Subcutaneous preadipocyte (primary cell): Measurements from ENCODE around the gene MIB2. TPM values are rescaled to one million over a fixed set of nuclear protein-coding genes. Genes with fewer than 3 reads are reported as not detected.

Source experiments
- total RNA-seq: library from RNA; depleted of rRNA; stranded (reverse); fragments of >200 nt; gene quantifications from 2 replicates; pipeline ENCODE4 v1.2.3, GENCODE V29; 2012

The MIB2 gene
- 36.0 and 38.2 TPM in 2 replicates for total RNA-seq

GRCh38 chr1:1615256-1616044 lies at the start of gene MIB2:
TSS of gene MIB2 (plus strand) at chr1:1615500. CDS start at chr1:1623453, 7,953 bp downstream.

GRCh38 chr1:1574721-1575537 lies 40.4 kb upstream of the MIB2 start, which contains the start of gene SSU72:
TSS of gene SSU72 (minus strand) at chr1:1574863. CDS start at chr1:1574557, 306 bp downstream.

DNA sequence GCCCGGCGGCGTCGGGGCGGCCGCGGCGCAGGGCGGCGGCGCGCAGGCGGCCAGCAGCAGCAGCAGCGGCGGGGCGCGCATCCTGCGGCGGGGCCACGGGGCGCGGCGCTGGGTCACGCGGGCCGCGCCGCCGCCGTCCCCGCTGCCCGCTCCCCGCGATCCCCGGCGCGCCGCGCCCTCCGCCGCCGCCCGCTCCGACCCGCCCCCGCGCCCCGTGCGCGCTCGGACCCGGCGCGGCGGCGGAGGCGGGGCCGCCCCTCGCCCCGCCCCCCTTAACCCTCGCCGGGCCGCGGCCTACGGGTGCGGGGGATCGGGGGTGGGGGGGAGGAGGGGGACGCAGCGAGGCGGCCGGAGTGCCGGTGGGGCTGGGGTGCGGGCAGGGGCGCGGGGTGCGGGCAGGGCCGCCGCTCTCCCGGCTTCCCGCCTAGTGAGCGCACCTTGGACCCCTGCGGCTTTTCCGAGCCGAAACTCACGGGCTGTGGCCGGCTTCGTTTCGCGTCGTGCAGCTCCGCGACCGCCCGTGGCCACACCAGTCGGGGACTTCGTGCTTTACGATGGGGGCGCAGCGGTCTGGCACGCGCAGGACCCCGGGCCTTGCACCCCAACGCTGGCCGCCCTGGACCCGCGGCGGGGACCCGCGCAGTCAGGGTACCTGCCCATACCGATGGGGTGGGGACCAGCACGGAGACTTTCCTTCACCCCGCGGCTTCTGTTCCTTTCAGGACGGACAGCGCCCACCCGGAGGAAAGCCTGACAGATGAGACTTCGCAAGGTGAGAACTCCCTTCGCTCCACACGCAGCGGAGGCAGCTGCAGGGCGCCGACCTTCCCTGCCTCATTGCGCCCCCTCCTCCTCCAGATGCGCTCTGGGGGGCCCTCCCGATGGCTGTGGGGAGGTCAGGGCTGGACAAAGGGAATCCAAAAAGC lies 15.1 kb upstream of the MIB2 start, which contains the start of gene FNDC10:
Gene FNDC10 (minus strand): TSS at position 201 of the 926 bp plus-strand sequence. CDS start 120 bp downstream, at position 81.

GRCh38 chr1:1631782-1632420 lies 16.6 kb downstream of the MIB2 start, which contains the start of gene MMP23B:
TSS of gene MMP23B (plus strand) at chr1:1632173. CDS start at chr1:1632219, 46 bp downstream.

GRCh38 chr1:1658583-1659549 lies 43.6 kb downstream of the MIB2 start, which contains the start of gene CDK11B:
TSS of gene CDK11B (minus strand) at chr1:1659004. CDS start at chr1:1657485, 1,519 bp downstream.

Other genes with a start within 250 kb of the MIB2 start
- 113 and 124 TPM in 2 replicates for gene AURKAIP1, start 240.3 kb upstream of the MIB2 start, total RNA-seq
- gene CCNL2, start 216.2 kb upstream of the MIB2 start, total RNA-seq, result 93.7 and 120 TPM in 2 replicates
- 80.2 and 101 TPM in 2 replicates for gene MRPL20, start 208.2 kb upstream of the MIB2 start, total RNA-seq
- 0.73 and 0.78 TPM in 2 replicates for gene ANKRD65, start 194.2 kb upstream of the MIB2 start, total RNA-seq
- 0.73 and 2.2 TPM in 2 replicates for gene VWA1, start 179.8 kb upstream of the MIB2 start, total RNA-seq
- 0.20 TPM in 1 of 2 replicates, not detected in the other for gene ATAD3C, start 165.8 kb upstream of the MIB2 start, total RNA-seq
- 14.3 and 36.0 TPM in 2 replicates for gene ATAD3B, start 143.7 kb upstream of the MIB2 start, total RNA-seq
- gene ATAD3A, start 103.3 kb upstream of the MIB2 start, total RNA-seq, result 38.9 and 57.3 TPM in 2 replicates
- 2.6 and 3.1 TPM in 2 replicates for gene TMEM240, start 74.9 kb upstream of the MIB2 start, total RNA-seq
- 56.2 and 56.7 TPM in 2 replicates for gene SSU72, start 40.6 kb upstream of the MIB2 start, total RNA-seq
- 3.1 and 7.3 TPM in 2 replicates for gene FNDC10, start 15.4 kb upstream of the MIB2 start, total RNA-seq
- gene MMP23B, start 16.7 kb downstream of the MIB2 start, total RNA-seq, result 0.73 TPM in 1 of 2 replicates, not detected in the other
- 5.1 and 6.3 TPM in 2 replicates for gene CDK11B, start 43.5 kb downstream of the MIB2 start, total RNA-seq
- 32.5 and 37.8 TPM in 2 replicates for gene SLC35E2B, start 77.3 kb downstream of the MIB2 start, total RNA-seq
- 12.5 and 19.0 TPM in 2 replicates for gene CDK11A, start 108.9 kb downstream of the MIB2 start, total RNA-seq
- gene NADK, start 163.0 kb downstream of the MIB2 start, total RNA-seq, result 56.2 and 65.3 TPM in 2 replicates